Kidney glomerular epithelial cell (primary cell): ENCODE measurements around the gene CAMKMT.
A peak's percentile ranks its signal among the peaks of the same experiment; 100 is the strongest.

Experiments used
- DNase-seq: peaks from one replicate; lab custom pipeline; 2025; lab: John Stamatoyannopoulos, UW

The CAMKMT gene

DNA sequence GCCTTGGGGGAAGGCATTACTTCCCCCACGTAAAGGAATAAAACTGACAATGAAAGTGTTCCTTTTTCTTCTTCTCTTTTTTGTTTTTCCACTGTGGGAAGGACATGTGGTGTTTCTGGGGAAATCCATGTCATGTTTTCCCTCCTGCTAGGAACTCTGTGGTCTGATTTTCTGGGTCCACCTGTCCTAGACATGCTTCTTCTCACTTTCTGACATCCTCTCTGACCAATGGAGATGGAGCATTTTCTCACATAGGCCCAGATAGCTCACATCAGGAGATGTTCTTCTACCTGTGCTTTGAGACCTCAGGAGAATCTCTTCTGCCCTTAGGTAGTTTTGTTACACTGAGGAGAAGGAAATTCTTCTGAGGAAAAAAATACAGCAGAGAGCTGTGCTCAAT lies 327.8 kb downstream of the CAMKMT start:
- no peak for DNase-seq

DNA sequence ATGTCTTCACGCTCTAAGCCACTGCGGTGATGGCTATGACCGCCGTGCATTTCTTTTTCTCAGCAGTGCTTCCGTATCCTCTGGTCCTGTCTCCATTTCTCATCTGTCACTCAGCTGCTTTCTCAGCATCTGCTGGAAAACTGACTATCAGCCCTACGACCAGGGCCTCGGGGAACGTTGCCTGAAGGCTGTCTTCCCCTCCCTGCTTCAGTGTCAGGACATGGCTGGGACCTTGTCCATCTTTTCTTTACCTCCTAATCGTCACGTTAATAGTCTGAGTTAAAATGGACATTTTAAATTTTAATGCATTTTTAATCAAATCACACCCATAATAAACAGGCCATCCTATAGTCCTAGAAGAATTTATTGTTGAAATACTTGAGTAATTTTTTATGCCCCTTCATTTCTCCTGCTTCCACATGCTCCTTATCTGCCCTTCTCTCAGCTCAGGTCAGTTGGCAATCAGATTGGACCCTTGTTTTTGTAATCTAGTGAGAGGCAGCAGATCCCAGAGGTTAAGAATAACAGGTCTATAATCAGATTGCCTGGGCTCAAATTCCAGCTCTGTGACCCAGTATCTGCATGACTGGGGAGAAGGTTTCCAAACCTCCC lies 329.5 kb downstream of the CAMKMT start:
- DNase-seq, result no peak

DNA sequence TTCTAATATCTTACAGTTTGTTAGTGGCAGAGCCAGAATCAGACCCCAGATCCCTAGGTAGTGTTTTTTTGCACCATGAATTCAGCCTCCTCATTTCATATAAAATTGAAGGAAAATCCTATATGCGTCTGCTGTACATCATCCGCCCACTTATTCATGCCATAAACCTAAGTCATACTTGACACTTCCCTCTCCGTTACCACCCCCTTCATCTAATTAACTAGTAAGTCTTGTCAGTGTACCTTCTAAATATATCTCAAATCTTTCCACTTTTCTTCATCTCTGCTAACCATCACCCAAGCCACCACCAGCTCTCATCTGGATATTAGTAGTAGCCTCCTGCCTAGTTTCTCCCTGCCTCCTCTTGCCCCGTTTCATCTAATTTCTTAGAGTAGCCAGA lies 331.1 kb downstream of the CAMKMT start:
- DNase-seq, result no peak

DNA sequence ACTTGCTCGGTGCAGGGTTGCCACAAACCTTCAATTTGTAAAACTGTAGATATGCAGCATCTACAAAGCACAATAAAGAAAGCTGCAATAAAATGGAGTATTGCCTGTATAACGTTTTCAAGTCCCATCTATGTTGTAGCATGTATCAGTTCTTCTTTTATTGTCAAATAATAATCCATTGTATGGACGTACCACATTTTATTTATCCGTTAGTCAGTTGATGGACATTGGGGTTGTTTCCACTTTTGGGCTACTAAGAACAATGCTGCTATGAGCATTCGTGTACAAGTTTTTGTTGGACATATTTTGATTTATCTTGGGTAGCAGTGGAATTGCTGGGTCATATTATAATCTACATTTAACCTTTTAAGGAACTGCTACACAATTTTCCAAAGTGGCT lies 339.1 kb downstream of the CAMKMT start:
- DNase-seq, result no peak

DNA sequence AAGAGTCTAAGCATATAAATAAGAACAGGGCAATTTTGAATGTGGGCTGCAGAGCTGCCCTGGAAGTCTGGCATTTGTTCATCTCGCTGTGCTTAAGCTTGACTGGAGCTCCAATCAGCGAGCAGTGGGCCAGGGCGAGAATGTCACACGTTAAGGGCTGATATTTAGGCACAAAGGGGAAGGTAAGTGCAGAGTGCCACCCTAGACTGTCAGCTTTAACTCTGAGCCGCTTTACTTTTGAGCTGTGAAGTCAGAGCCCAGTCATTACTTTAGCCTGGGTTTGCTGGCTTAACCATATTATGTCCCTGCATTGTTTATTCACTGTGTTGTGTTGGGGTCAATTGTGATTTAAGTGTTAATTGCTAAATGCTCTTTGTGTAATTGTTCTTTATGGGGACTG lies 343.6 kb downstream of the CAMKMT start:
- no peak for DNase-seq

DNA sequence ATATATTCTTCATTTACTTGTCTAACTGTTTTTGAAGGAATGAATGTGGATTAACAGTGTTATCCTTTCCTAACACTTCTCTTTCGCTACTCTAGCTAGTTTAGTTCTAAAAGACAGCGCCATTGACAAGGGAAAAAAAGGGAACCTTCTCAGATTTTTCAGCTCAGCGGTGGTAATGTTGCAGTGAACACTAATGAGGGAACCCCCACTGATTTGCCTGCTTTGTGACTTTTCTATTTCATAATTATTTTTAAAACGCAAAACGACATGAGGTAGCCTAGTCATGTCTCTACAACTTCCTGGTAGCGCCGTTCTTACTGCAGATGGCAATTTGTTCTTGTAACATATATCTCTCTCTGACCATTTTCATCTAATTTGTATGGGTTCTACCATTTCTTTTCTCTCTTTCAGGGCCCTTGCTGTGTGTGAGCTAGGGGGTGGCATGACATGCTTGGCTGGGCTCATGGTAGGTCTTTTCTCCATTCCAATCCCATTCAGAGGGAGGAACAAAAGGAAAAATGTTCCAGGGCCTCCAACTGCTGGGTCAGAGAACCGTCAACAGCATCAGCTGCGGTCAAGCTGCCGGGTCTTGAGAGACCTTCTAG lies 344.2 kb downstream of the CAMKMT start:
- no peak for DNase-seq

DNA sequence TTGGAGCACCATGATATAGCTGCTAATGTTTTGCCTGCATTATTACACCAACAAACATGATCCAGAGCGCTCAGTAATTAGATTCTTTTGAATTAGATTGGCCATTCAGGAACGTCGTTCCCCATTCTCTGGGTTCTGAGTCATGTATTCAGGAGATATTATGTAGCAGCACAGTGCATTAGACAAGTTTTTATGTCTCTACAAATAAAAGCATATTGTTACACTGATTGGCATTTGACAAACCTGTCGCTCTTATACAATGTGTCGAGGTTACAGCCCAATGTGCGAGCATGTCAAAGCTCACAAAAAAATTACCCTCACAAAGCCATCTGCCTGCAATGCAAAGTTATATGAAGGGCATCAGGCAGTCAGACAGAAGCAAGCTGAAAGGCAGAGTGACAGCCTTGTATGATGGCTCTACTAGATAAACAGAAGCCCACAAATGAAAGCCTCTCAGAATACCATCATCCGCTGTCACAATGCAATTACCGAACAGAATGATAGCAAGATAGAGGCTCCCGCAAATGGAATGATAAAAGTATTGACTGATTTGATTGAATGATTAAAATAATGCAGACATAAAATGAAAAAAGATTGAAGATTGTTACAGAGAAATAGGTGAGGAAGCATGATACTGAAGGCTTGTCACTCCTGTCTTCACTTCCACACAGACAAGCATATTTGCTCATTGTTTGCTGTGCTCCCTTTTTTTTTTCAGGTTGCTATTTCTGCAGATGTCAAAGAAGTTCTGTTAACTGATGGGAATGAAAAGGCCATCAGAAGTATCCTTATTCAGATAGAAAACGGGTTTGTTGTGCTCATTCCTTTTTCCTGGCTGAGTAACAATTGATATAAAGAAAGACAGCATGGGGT lies 345.2 kb downstream of the CAMKMT start:
- no peak for DNase-seq

DNA sequence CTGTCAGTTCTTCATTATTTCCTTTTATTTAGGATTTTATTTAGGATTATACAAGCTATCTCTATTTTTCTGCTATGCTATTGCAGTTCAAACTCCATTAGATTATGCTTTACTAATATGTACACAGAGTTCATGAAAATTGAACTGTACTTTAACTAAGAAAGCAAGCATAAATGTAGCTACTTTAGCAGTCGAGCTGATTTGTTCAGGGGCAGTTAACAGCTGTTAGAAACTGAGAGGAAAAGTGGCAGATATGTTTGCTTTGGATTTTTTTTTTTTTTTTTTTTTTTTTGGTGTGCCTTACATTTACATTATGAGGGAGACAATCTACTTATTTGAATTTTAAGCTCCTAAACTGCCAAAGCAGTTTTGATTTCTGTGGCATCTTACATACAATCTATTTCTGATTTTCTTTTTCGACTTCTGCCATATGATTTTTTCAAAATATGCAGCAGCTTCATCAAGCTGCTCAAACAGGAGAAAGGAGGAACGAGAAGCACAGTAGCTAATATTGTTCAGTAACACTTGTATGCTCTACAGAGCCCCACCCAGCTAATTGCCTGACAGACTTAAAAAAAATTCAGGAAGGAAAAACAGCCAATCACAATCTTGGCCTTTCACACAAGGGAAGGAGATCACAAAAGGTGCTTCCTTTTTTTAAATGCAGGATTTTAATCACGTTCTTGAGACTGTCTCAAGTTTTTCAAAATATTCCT lies 346.4 kb downstream of the CAMKMT start:
- no peak for DNase-seq

DNA sequence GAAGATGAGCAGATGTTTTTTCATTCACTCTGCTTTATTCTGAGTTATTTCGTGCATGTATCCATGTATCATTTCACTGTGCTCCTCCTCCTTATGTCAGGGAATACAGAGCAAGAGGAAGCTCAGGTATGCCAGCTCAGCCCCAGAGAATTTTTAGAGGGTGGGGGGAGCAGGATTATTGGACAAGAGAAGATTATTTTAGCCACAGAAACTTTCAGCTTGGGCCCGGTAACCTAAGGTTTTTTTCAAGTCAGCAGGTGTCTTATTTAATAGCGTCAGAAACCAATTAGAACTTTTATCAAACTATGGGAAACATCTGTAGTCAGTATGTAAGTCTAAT lies 346.9 kb downstream of the CAMKMT start:
- DNase-seq, result peak; percentile 3

DNA sequence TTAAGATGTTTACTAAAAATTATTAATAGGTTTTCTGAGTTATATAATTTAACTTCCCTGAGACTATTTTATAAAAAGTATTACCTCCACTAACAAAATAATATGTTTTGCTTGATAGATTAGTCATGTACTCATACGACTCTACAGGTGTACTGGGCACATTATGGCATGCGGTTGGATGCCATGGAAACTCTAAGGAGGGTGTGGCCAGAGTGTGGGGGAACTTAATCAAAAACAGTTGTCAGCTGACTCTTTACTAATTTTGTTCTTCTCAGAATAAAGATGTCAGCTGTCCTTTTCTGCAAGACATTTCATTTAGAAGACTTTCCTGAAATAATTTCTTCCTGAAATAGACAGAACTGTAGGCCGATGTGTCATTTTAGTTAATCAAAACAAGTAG lies 351.4 kb downstream of the CAMKMT start:
- DNase-seq, result no peak

DNA sequence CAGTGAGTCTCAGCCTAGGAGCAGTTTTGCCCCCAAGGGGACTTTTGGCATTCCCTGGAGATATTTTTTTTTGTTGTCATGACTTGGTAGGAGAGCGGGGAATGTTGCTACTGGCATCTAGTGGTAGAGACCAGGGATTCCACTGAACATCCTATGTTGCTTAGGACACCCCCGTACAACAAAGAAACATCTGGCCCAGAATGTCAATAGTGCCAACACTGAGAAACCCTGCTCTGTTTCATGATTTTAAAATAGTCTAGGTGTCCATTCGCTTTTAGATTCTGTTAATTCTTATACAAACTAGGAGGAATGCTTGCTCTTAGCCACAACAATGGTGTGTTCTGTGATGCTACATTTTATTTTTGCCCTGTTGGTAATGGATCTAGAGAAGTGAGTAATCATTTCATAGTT lies 353.9 kb downstream of the CAMKMT start:
- DNase-seq, result peak; percentile 26

DNA sequence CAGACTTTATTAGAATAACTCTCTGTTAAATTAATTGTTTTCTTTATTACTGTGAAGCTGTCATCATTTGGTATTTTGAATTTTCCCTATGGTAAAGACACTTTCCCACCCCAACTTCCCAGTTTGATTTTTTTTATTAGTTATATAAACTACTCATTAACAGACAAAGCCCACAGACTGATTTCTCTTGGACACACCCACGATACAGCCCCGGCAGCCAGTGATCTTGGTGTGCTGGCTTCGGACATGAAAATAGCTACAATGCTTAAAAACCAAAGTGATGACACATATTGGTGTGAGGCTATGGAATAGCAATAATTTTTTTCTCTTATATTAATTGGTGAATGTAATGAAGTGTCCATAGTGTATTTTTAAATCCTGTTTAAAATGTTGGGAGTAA lies 354.4 kb downstream of the CAMKMT start:
- DNase-seq, result no peak

DNA sequence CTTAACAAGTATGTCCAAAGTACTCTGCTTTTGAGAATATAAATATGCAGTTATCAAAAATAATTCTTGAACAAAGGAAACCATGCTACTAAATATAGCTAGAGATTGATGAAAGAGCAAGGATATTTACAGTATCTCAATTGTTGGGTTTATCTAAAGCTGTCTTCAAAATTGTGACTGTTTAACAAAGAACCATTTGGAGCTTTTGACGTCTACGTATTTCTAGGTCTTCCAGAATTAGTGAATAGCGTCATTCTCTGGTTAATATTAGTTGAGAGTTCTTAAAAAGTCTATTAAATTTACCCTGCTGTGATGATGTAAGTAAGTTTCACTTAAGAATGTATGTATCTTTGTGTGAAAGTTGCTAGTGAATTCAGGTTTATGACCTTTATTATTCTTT lies 356.7 kb downstream of the CAMKMT start:
- DNase-seq, result no peak

DNA sequence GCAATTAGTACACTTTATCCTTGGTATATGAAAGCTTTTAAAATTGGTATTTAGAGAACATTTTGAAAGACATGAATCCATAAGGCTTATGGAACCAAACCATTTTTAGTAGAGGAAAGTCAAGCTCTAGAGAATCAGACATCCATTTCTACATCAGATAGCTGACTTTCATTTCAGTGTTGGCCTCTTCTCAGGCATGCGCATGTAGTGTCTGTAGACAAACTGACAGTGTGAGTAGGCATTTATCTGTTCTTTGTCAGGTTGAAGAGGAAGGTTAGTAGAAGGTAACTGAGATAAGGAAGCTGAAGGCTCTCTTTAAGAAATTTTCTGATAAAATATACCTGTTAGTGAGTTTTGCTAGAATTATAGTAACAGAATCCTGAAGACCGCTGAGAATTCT lies 357.8 kb downstream of the CAMKMT start:
- DNase-seq, result no peak

DNA sequence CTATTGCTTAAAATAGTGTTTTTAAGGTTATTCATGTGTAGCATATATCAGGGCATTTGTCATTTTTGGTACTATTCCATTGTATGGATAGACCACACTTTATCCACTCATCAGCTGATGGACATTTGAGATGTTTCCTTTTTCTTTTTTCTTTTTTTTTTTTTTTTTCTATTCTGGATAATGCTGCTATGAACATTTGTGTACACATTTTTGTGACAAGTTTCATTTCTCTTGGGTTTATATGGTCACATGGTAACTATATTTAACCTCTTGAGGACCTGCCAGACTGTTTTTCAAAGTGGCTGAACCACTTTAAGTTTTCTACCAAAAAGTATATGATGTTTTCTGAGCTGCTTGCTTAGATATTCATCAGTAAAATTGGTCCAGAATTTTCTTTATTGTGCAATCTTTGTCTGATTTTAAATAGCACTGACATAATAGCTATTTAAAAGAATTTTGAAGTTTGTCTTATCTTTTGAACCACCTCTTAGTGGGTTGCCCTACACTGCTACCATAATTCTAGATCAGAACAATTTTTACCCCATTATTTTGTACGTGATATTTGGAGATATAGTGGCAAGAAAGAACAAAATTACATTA lies 360.4 kb downstream of the CAMKMT start:
- DNase-seq, result no peak

DNA sequence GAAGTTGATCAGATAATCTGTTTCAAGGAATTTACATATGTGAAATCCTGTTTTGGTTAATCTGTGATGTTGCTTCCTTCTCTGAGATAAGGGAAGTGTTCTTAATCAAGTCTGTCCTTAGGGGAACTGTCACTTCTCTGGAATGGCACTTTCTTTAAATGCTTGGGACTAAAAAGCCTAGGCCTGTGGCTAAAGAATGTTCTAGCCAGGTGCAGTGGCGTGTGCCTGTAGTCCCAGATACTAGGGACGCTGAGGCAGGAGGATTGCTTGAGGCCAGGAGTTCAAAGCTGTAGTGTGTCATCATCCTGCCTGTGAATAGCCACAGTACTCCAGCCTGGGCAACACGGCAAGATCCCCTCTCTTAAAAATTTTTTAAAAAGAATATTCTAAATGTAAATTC lies 362.2 kb downstream of the CAMKMT start:
- no peak for DNase-seq

DNA sequence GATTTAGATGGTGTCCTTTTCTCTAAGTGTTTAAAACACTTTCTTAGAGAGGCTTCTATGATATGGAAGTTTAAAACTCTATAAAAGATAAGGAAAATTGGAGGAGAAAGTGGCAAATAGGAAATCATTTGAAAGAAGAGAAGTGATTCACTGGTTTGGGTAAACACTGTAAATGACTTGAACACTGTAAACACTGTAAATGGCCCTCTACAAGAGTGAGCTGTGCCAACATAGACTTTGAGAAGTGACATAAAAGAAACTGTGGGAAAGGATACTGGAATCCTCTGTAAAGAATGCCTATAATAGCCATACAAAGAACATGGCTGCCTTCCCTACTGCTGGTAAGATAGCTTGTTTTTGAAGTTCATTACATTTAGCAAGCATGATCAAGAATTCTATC lies 368.8 kb downstream of the CAMKMT start:
- DNase-seq, result no peak

DNA sequence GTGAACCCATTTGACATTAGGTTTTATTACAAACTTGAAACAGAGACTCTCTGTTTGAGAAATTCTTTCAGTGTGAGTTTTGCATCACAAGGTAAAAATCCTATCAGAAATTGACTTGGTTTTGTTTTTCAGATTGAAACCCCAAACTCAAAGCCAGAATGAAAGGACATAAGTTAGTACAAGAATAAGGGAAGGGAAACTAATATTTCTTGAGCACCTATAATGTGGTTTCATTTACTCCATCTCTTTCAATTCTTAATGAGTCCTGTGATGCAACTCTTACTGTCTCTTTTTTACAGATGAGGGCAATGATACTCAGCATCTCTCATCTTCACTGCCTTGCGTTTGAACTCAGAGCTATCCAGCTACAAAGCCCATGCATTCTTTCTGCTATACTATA lies 369.8 kb downstream of the CAMKMT start:
- DNase-seq, result no peak

DNA sequence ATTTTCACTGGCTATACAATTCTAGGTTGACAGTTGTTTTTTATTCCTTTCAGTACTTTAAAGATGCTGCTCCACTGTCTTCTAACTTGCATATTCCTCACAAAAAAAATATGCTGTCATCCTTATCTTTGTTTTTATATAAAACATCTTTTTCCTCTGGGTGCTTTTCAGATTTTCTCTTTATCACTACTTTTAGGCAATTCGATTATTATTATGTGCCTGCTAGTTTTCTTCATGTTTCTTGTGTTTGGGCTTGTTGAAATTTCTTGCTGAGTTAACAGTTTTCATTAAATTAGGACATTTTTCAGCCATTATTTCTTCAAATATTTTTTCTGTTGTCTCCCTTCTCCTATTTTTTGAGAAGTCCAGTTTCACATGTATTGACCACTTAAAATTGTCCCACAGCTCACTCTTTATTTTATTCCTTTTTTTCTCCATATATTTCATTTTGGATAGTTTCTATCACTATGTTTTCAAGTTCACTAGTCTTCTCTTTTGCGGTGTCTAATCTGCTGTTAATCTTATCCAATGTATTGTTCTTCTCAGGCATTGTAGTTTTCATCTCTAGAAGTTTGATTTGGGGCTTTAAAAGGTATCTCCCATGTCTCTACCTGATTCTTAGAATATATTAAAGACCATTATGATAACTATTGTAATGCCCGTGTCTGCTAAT lies 374.7 kb downstream of the CAMKMT start:
- no peak for DNase-seq

DNA sequence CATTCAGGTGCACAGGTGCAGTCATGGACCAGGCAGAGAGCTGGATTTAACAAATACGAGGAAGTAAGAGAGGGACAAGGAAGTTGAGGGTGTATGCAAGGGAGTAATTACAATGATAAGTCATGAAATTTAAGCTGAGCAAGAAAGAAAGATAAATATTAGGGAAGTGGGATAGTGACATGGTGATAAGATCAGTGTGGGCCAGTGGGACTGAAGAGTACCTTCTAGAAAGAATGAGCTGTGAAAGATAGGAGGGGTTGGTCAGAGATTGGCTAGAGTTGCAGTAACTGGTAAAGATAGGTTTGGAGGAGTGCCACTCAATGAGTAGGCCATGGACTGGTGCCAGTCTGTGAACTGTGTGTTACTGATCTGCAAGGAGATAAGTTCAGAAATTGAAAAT lies 378.9 kb downstream of the CAMKMT start:
- no peak for DNase-seq

DNA sequence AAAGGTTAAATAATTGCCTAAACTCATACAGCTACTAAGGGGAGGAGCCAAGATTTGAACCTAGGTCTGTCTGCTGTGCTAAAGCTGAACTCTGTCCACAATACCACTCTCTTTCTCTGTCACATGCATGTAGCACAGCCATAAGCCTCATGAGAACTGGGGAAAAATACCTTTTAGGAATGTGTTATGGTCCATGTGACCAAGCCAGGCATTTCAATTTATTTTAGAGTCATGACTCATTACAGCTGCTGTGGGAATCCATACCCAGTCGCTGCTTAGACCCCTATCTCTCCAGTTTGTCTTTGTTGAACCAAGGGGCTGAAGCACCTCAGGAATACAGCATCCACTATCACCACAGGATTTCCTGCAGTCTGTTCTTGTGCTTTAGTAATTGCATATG lies 379.8 kb downstream of the CAMKMT start:
- no peak for DNase-seq

DNA sequence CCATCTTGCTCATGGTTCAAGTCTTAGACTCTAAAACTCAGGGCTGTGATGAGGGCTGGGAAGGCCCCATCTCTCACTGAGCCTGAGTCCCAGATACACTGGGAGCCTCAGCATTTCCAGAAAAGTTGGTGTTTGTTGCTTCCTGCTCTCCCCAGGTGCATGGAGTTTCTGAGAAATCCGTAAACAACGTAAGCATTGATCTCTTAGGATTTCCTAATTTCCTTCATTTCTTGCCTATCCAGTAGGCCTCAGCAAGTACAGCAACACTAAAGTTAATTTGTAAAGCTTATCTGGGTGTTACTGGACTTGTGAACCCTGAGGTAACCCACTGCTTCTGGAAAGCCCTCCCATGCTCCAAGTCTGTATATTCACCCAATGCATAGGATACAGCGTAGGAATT lies 380.3 kb downstream of the CAMKMT start:
- no peak for DNase-seq
